HepG2 (cell line): Measurements from ENCODE around the gene TSPAN9. TPM values are rescaled to one million over a fixed set of nuclear protein-coding genes. Genes with fewer than 3 reads are reported as not detected.

Source experiments
- ATAC-seq: fragments of 200-7000 bp; cut with Tn5 transposase; 3 replicates; pipeline ENCODE4 v1.9.1; 2020; ENCODE audit warnings: mild to moderate bottlenecking, moderate library complexity
- BruUV-seq: library from RNA; stranded (reverse); fragments of 400-500 nt; replicated peaks from 2 replicates; lab custom pipeline; 2021; lab: Mats Ljungman, UMichigan
- CTCF ChIA-PET: fragments of 300-600 bp; formaldehyde crosslinking; extraction: SDS; loops from one replicate; lab custom pipeline; 2021; ENCODE audit warnings: low total read pairs, inconsistent platforms, low intra/inter-chr PET ratio; lab: Yijun Ruan, JAX
- POLR2A ChIA-PET: fragments of 350-600 bp; sonication (Branson Sonifier 250); formaldehyde crosslinking; loops from one replicate; lab custom pipeline; 2020; ENCODE audit warnings: antibody characterized with exemption, inconsistent platforms; lab: Yijun Ruan, JAX
- DNase-seq: peaks from one replicate; pipeline ENCODE4 v3.0.0-alpha.2; 2015; ENCODE audit warnings: low spot score
- FAIRE-seq: peaks from 3 replicates; lab custom pipeline; 2011; peaks lifted over from hg19 to GRCh38; lab: Jason Lieb, UNC
- H2AFZ ChIP-seq: one replicate; pipeline ENCODE4 v1.6.1; 2011; ENCODE audit warnings: low read length, inconsistent platforms
- H3K27ac ChIP-seq: fragments of 300-600 bp; 3 replicates; pipeline ENCODE4 v1.8.0; 2011; ENCODE audit warnings: mixed run types, mild to moderate bottlenecking, mixed read lengths, low read length, inconsistent platforms; ENCODE audit not compliant: insufficient read depth; ENCODE audit errors: extremely low read length
- H3K27me3 ChIP-seq, 2 experiments: fragments of 200-600 bp in 1 of 2; 2 replicates in 1 of 2; 3 replicates in 1 of 2; pipeline versions ENCODE4 v1.6.0 to v1.8.0; 2011; ENCODE audit warnings: low read length in 2 of 2, mild to moderate bottlenecking in 2 of 2, moderate library complexity in 2 of 2, inconsistent platforms in 1 of 2; ENCODE audit not compliant: insufficient read depth in 2 of 2, control insufficient read depth in 1 of 2
- H3K36me3 ChIP-seq, 2 experiments: fragments of 200-600 bp in 1 of 2; replicated peaks in 1 of 2; 2 replicates in 1 of 2; 3 replicates in 1 of 2; pipeline versions ENCODE4 v1.5.1 to v1.8.0; 2011; ENCODE audit warnings: low read length in 2 of 2, inconsistent platforms in 1 of 2; ENCODE audit not compliant: insufficient read depth in 2 of 2, control insufficient read depth in 1 of 2
- H3K4me1 ChIP-seq: 2 replicates; pipeline ENCODE4 v1.5.1; 2012; ENCODE audit warnings: low read length, inconsistent platforms; ENCODE audit not compliant: insufficient read depth
- H3K4me2 ChIP-seq: 2 replicates; pipeline ENCODE4 v1.6.0; 2011; ENCODE audit warnings: low read depth, low read length, inconsistent platforms
- H3K4me3 ChIP-seq, 3 experiments: fragments of 200-600 bp in 1 of 3; sonication (generic), shearing (Covaris generic) in 1 of 3; replicated peaks in 1 of 3; 2 replicates each; pipeline ENCODE4 v1.5.1; 2011 to 2016; ENCODE audit warnings: low read length in 3 of 3, inconsistent platforms in 2 of 3, low read depth in 2 of 3, mild to moderate bottlenecking in 2 of 3, control low read depth in 1 of 3, mixed read lengths in 1 of 3; ENCODE audit not compliant: insufficient read depth in 1 of 3
- H3K79me2 ChIP-seq: one replicate; pipeline ENCODE4 v1.6.1; 2011; ENCODE audit warnings: low read length, inconsistent platforms; ENCODE audit not compliant: insufficient read depth
- H3K9ac ChIP-seq: 2 replicates; pipeline ENCODE4 v1.6.0; 2011; ENCODE audit warnings: mild to moderate bottlenecking, low read depth, low read length, inconsistent platforms; ENCODE audit not compliant: insufficient read depth
- H3K9me3 ChIP-seq: 2 replicates; pipeline ENCODE4 v1.5.1; 2012; ENCODE audit warnings: mild to moderate bottlenecking, low read length
- H4K20me1 ChIP-seq: 2 replicates; pipeline ENCODE4 v1.6.0; 2011; ENCODE audit warnings: inconsistent platforms, mild to moderate bottlenecking, low read length, moderate library complexity; ENCODE audit not compliant: insufficient read depth
- ELF4 ChIP-seq: sonication (generic); formaldehyde crosslinking; IDR thresholded peaks from 2 replicates; pipeline ENCODE4 v1.5.0; 2020; ENCODE audit warnings: missing genetic modification reagents, mild to moderate bottlenecking, moderate library complexity, borderline replicate concordance
- MXD4 ChIP-seq: IDR thresholded peaks from 2 replicates; pipeline ENCODE4 v1.6.1; 2016; ENCODE audit warnings: mild to moderate bottlenecking, missing biosample characterization, missing genetic modification reagents
- NCOA1 ChIP-seq: sonication (generic); formaldehyde crosslinking; IDR thresholded peaks from 2 replicates; pipeline ENCODE4 v1.9.0; 2021; ENCODE audit warnings: missing genetic modification reagents
- TCF12 ChIP-seq, 2 experiments: fragments of 450-650 bp in 1 of 2; sonication (generic) in 1 of 2; formaldehyde crosslinking in 1 of 2; IDR thresholded peaks; 2 replicates each; pipeline versions ENCODE4 v1.6.1 to v1.8.0; 2017 to 2022; ENCODE audit warnings: antibody characterized with exemption in 1 of 2, mild to moderate bottlenecking in 1 of 2, missing genetic modification reagents in 1 of 2, moderate library complexity in 1 of 2
- ZFP36 ChIP-seq: fragments of 150-350 bp; IDR thresholded peaks from 2 replicates; pipeline ENCODE4 v1.6.1; 2018; ENCODE audit warnings: borderline replicate concordance, low read length, low read depth; ENCODE audit not compliant: partially characterized antibody
- ZNF234 ChIP-seq: sonication (generic); formaldehyde crosslinking; conservative IDR thresholded peaks from 2 replicates; pipeline ENCODE4 v1.5.1; 2020; ENCODE audit warnings: mild to moderate bottlenecking, missing genetic modification reagents
- ZNF550 ChIP-seq: sonication (generic); formaldehyde crosslinking; IDR thresholded peaks from 2 replicates; pipeline ENCODE4 v1.4.0; 2020; ENCODE audit warnings: mild to moderate bottlenecking, missing genetic modification reagents, borderline replicate concordance
- ZNF746 ChIP-seq: sonication (generic); formaldehyde crosslinking; IDR thresholded peaks from 2 replicates; pipeline ENCODE4 v1.8.0; 2022; ENCODE audit warnings: mild to moderate bottlenecking, missing genetic modification reagents
- WGBS: methylation state at CpG from one replicate; pipeline ENCODE4 v1.1.6; 2017; ENCODE audit warnings: low lambda C conversion rate; 5-methylcytosine and 5-hydroxymethylcytosine counted together
- in situ Hi-C: cut with HindIII; loops from 2 replicates; pipeline ENCODE4 v1.10.0; 2017; ENCODE audit warnings: low pct_unique_long_range_greater_than_20kb; ENCODE audit not compliant: extremely low pct_ligation_motif_present
- intact Hi-C: fragments of 100-400 bp; cut with micrococcal nuclease; formaldehyde crosslinking; loops from one replicate; pipeline ENCODE4 v1.10.0; 2022; ENCODE audit not compliant: unreplicated experiment
- polyA plus RNA-seq, 8 experiments: library from polyadenylated mRNA; depleted of rRNA in 3 of 8; stranded (reverse) in 7 of 8; unstranded in 1 of 8; fragments of >200 nt; fragmentation: Illumina TruSeq in 4 of 8; extraction: Trizol in 4 of 8; gene quantifications; 2 replicates each; pipeline versions ENCODE4 v1.2.1 to v1.2.3, GENCODE V29; 2011 to 2016; ENCODE audit warnings: low read depth in 4 of 8, missing spikeins in 1 of 8, mixed read lengths in 1 of 8; ENCODE audit not compliant: insufficient read depth in 1 of 8
- total RNA-seq, 5 experiments: library from RNA; depleted of rRNA; stranded (reverse); fragments of >200 nt; fragmentation: Illumina TruSeq; extraction: Trizol; gene quantifications; 2 replicates each; pipeline ENCODE4 v1.2.3, GENCODE V29; 2016; ENCODE audit warnings: low read depth in 1 of 5
- TF ChIP-seq, protein P1 (sequence below): sonication (generic); formaldehyde crosslinking; IDR thresholded peaks from 2 replicates; pipeline ENCODE4 v1.4.0; 2020; ENCODE audit warnings: missing genetic modification reagents

The TSPAN9 gene
- total and polyA plus RNA-seq, 2 of the 13 experiments (the other 11 are each of a cell fraction or from before 2014, with no cell fraction given), result 18.1 to 42.3 TPM

DNA sequence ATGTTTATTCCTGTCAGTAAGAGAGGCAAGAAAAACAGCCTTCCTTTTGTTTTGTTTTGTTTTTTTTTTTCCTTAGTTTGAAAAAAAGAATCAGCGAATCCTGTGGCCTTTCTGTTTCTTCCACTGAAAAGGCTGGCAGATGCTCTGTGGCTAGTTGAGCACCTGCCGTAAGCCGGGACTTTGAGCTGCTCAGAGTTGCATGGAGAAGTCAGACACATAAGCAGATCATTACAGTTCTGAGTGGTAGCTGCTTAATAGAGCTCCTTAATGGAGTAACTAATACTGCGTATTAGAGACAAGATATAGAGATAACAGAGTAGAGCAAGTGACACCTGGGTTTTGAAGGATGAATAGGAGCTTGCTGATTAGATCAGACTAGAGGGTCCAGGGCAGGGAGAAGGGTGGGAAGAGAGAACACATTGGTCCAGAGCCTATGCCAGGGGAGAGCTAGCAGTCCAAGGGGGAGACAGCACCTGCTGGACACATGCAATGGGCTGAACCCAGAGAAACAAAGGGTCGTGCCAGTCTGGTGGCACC is 129.4 kb downstream of the TSPAN9 start:
- Histone ChIP-seq H3K4me1 (no peaks in the 10 kb centered on the region), H3K4me2 (no peak overlapping the region), H3K36me3 (peaks cover 3 to 6% of the 10 kb centered on the region in 2 experiments; a peak in 3 of 5 replicates), H3K9ac (no peak overlapping the region), H3K27ac (no peak overlapping the region), H3K4me3 (no peak overlapping the region), H3K27me3 (no peaks in the 10 kb centered on the region), H3K9me3 (no peaks in the 10 kb centered on the region)
- CTCF ChIA-PET, result no interaction called here
- in situ Hi-C loops (no loop called here), intact Hi-C loops (no loop called here)
- FAIRE-seq (no peak), ATAC-seq (no peak), DNase-seq (no peak)
- POLR2A ChIA-PET, result no interaction called here
- 95% methylated on average over 5 of the region's 5 CpGs for WGBS
- TF ChIP-seq ZNF234 (no peak), ZNF746 (CRISPR knock-in tag) (no peak), TCF12 (IDR thresholded peaks at IDR 0.05) (no peak), TCF12 (CRISPR knock-in tag; IDR thresholded peaks at IDR 0.05) (no peak), ZFP36 (no peak), MXD4 (no peak), NCOA1 (CRISPR knock-in tag) (no peak), ZNF550 (CRISPR knock-in tag) (no peak), ELF4 (no peak)
- TF ChIP-seq, protein P1, sequence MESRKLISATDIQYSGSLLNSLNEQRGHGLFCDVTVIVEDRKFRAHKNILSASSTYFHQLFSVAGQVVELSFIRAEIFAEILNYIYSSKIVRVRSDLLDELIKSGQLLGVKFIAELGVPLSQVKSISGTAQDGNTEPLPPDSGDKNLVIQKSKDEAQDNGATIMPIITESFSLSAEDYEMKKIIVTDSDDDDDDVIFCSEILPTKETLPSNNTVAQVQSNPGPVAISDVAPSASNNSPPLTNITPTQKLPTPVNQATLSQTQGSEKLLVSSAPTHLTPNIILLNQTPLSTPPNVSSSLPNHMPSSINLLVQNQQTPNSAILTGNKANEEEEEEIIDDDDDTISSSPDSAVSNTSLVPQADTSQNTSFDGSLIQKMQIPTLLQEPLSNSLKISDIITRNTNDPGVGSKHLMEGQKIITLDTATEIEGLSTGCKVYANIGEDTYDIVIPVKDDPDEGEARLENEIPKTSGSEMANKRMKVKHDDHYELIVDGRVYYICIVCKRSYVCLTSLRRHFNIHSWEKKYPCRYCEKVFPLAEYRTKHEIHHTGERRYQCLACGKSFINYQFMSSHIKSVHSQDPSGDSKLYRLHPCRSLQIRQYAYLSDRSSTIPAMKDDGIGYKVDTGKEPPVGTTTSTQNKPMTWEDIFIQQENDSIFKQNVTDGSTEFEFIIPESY (CRISPR knock-in tag), result no peak
- TF ChIP-seq, all 625 proteins: peak for 0
- no peak overlapping the region for H2AFZ ChIP-seq
- no peaks in the 10 kb centered on the region for H3K79me2 ChIP-seq
- BruUV-seq, result no TSS peak
- H4K20me1 ChIP-seq, result peaks cover 10% of the 10 kb centered on the region; the same call in 1 of the 2 replicates
